Astrocyte (in vitro differentiated cells and primary cell): Measurements from ENCODE around the gene SHC1. TPM values are rescaled to one million over a fixed set of nuclear protein-coding genes. Genes with fewer than 3 reads are reported as not detected.

Experiments
- DNase-seq: peaks from one replicate; pipeline ENCODE4 v3.0.0-alpha.2; 2010; ENCODE audit warnings: low read depth
- FAIRE-seq: peaks from 2 replicates; lab custom pipeline; 2011; peaks lifted over from hg19 to GRCh38; lab: Jason Lieb, UNC
- H2AFZ ChIP-seq: 2 replicates; pipeline ENCODE4 v1.6.0; 2012; ENCODE audit warnings: low read depth, low read length, inconsistent platforms
- H3K27ac ChIP-seq: 2 replicates; pipeline ENCODE4 v1.5.1; 2011; ENCODE audit warnings: low read depth, low read length, inconsistent platforms
- H3K27me3 ChIP-seq: 2 replicates; pipeline ENCODE4 v1.6.0; 2011; ENCODE audit warnings: low read length, inconsistent platforms; ENCODE audit not compliant: insufficient read depth
- H3K36me3 ChIP-seq: 2 replicates; pipeline ENCODE4 v1.5.1; 2011; ENCODE audit warnings: low read length, inconsistent platforms; ENCODE audit not compliant: insufficient read depth
- H3K4me1 ChIP-seq: 2 replicates; pipeline ENCODE4 v1.5.1; 2011; ENCODE audit warnings: low read length, inconsistent platforms; ENCODE audit not compliant: insufficient read depth
- H3K4me2 ChIP-seq: 2 replicates; pipeline ENCODE4 v1.6.0; 2012; ENCODE audit warnings: low read length, inconsistent platforms
- H3K4me3 ChIP-seq: 2 replicates; pipeline ENCODE4 v1.5.1; 2011; ENCODE audit warnings: low read depth, mild to moderate bottlenecking, low read length, inconsistent platforms; ENCODE audit not compliant: insufficient read depth
- H3K79me2 ChIP-seq: 2 replicates; pipeline ENCODE4 v1.6.0; 2012; ENCODE audit warnings: mild to moderate bottlenecking, low read length, inconsistent platforms; ENCODE audit not compliant: insufficient read depth
- H3K9ac ChIP-seq: 2 replicates; pipeline ENCODE4 v1.6.0; 2012; ENCODE audit warnings: mild to moderate bottlenecking, low read length, inconsistent platforms
- H3K9me3 ChIP-seq: 2 replicates; pipeline ENCODE4 v1.5.1; 2012; ENCODE audit warnings: low read depth, mild to moderate bottlenecking, low read length, inconsistent platforms; ENCODE audit not compliant: insufficient read depth
- H4K20me1 ChIP-seq: 2 replicates; pipeline ENCODE4 v1.6.0; 2012; ENCODE audit warnings: low read length, inconsistent platforms; ENCODE audit not compliant: insufficient read depth
- H3K27ac Mint-ChIP-seq: one replicate; pipeline ENCODE4 v1.8.0; 2021; ENCODE audit warnings: mild to moderate bottlenecking, mixed read lengths; ENCODE audit not compliant: unreplicated experiment
- H3K27me3 Mint-ChIP-seq: one replicate; pipeline ENCODE4 v1.8.0; 2021; ENCODE audit warnings: low read depth, mixed read lengths; ENCODE audit not compliant: unreplicated experiment
- H3K36me3 Mint-ChIP-seq: one replicate; pipeline ENCODE4 v1.8.0; 2021; ENCODE audit warnings: low read depth, mixed read lengths; ENCODE audit not compliant: unreplicated experiment
- H3K4me1 Mint-ChIP-seq: one replicate; pipeline ENCODE4 v1.8.0; 2021; ENCODE audit warnings: low read depth, mixed read lengths; ENCODE audit not compliant: unreplicated experiment
- H3K4me3 Mint-ChIP-seq: one replicate; pipeline ENCODE4 v1.8.0; 2021; ENCODE audit warnings: mild to moderate bottlenecking, moderate library complexity, mixed read lengths; ENCODE audit not compliant: unreplicated experiment
- H3K9me3 Mint-ChIP-seq: one replicate; pipeline ENCODE4 v1.8.0; 2021; ENCODE audit warnings: mild to moderate bottlenecking, mixed read lengths; ENCODE audit not compliant: unreplicated experiment
- EZH2 ChIP-seq: IDR thresholded peaks from 2 replicates; pipeline ENCODE4 v1.6.1; 2012; ENCODE audit warnings: mild to moderate bottlenecking, low read length, inconsistent platforms; ENCODE audit not compliant: insufficient read depth
- total RNA-seq: library from RNA; stranded (reverse); gene quantifications from 2 replicates; pipeline ENCODE4 v1.2.1, GENCODE V29; 2021
- TF ChIP-seq, protein P1 (sequence below): IDR thresholded peaks from 2 replicates; pipeline ENCODE4 v1.5.1; 2011; ENCODE audit warnings: low read depth, mild to moderate bottlenecking, inconsistent platforms, low read length, moderate library complexity; ENCODE audit not compliant: insufficient read depth

The SHC1 gene
- total RNA-seq, 1 donor from 2014 or later, result 397 TPM

DNA sequence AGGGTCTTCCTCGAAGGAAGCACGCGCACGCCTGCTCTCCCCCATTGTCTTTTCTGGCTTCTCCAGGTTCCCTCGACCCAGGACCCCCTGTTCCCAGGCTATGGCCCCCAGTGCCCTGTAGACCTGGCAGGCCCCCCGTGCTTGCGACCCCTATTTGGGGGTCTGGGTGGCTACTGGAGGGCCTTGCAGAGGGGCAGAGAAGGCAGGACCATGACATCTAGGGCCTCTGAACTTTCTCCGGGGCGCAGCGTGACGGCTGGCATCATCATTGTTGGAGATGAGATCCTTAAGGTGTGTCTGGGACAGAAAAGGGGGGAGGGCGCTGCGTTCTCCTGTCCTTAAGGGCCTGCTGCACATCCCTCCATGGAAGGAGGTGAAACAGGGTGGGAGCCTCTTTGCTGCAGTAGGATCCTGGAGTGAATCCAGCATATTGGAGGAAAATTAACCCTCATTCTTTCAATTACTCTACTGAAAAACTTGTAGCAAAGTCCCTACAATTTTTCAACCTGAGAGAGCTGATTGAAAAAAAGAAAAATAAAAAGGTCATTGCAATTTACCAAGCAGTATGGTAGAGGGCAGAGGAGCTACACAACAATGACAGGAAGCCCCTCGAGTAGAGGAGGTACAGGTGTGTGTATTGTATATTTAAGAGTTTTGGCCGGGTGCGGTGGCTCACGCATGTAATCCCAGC lies 13.4 kb upstream of the SHC1 start:
- Mint-ChIP-seq H3K36me3 (peaks cover 4% of the 10 kb centered on the region), H3K4me1 (peaks cover 5% of the 10 kb centered on the region), H3K4me3 (no peak overlapping the region), H3K9me3 (no peaks in the 10 kb centered on the region), H3K27ac (peak overlapping the region; percentile 80), H3K27me3 (no peaks in the 10 kb centered on the region)
- H3K36me3 ChIP-seq, result peaks cover 22% of the 10 kb centered on the region
- H2AFZ ChIP-seq, result peak overlapping the region; percentile 69
- FAIRE-seq, result no peak
- DNase-seq, result no peak
- TF ChIP-seq, protein P1, sequence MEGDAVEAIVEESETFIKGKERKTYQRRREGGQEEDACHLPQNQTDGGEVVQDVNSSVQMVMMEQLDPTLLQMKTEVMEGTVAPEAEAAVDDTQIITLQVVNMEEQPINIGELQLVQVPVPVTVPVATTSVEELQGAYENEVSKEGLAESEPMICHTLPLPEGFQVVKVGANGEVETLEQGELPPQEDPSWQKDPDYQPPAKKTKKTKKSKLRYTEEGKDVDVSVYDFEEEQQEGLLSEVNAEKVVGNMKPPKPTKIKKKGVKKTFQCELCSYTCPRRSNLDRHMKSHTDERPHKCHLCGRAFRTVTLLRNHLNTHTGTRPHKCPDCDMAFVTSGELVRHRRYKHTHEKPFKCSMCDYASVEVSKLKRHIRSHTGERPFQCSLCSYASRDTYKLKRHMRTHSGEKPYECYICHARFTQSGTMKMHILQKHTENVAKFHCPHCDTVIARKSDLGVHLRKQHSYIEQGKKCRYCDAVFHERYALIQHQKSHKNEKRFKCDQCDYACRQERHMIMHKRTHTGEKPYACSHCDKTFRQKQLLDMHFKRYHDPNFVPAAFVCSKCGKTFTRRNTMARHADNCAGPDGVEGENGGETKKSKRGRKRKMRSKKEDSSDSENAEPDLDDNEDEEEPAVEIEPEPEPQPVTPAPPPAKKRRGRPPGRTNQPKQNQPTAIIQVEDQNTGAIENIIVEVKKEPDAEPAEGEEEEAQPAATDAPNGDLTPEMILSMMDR, result no peak
- peak overlapping the region; percentile 94 for H3K9ac ChIP-seq
- H3K4me3 ChIP-seq, result peak overlapping the region; percentile 99
- H3K79me2 ChIP-seq, result peaks cover 52% of the 10 kb centered on the region
- peaks cover 14% of the 10 kb centered on the region for H4K20me1 ChIP-seq
- H3K27ac ChIP-seq, result peak overlapping the region; percentile 58
- H3K4me2 ChIP-seq, result peak overlapping the region; percentile 97
- no peaks in the 10 kb centered on the region for H3K9me3 ChIP-seq
- H3K27me3 ChIP-seq, result no peaks in the 10 kb centered on the region
- H3K4me1 ChIP-seq, result peaks cover 14% of the 10 kb centered on the region

DNA sequence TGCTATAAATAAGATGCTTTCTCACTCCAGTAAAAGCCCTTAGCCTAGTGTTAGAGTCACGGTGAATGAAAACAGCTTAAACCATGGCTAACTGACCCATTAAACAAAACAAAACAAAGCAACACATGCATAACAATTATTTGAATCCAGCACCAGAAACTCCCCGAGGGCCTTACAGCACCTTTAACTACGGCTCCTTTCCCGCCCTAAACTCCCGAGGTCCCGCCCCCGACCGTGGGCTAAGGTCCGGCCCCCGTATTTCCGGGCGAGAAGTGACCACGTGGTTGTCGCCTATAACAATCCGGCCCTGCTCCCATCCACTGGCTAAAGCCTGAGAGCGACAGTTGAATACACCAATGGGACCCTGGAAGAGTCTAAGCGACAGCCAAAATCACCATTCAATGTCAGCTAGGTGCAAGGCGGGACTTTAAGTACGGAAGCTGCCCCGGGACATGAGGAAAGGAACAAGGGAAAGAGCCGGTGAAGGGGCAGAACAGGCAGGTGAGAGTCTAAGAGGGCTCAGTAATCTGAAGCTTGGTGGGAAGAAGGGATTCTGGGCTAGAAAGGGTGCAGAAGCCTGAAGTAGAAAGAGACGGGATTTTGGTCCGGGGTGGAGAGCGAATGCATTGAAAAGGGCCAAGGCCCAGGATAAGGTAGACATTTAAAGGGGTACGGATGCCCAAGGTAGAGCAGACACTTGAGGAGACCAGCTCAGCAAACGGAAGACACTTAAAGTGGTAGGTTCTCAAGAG lies 12.5 kb upstream of the SHC1 start, which contains the start of gene FLAD1:
Gene FLAD1, plus strand, starts transcription at position 448 of the 752 bp plus-strand sequence. CDS start 351 bp downstream, outside the sequence.
- peak within 1 kb of the TSS; percentile 71 for H2AFZ ChIP-seq
- Mint-ChIP-seq H3K36me3 (peaks cover 2% of the 10 kb centered on the region), H3K4me3 (no peak within 1 kb of the TSS), H3K4me1 (peaks cover 5% of the 10 kb centered on the region), H3K27me3 (no peaks in the 10 kb centered on the region), H3K27ac (peak within 1 kb of the TSS; percentile 80), H3K9me3 (no peaks in the 10 kb centered on the region)
- H4K20me1 ChIP-seq, result peaks cover 6% of the 10 kb centered on the region
- H3K4me2 ChIP-seq, result peak within 1 kb of the TSS; percentile 97
- H3K27ac ChIP-seq, result peak within 1 kb of the TSS; percentile 58
- DNase-seq (peak; percentile 100), FAIRE-seq (peak; percentile 37)
- peak within 1 kb of the TSS; percentile 99 for H3K4me3 ChIP-seq
- TF ChIP-seq, protein P1, result no peak
- no peak for TF ChIP-seq EZH2
- peak within 1 kb of the TSS; percentile 94 for H3K9ac ChIP-seq
- peaks cover 17% of the 10 kb centered on the region for H3K36me3 ChIP-seq
- no peaks in the 10 kb centered on the region for H3K9me3 ChIP-seq
- peaks cover 14% of the 10 kb centered on the region for H3K4me1 ChIP-seq
- H3K27me3 ChIP-seq, result no peaks in the 10 kb centered on the region
- H3K79me2 ChIP-seq, result peaks cover 49% of the 10 kb centered on the region
